ENCODE measurements around the gene TMEM213. TPM values are rescaled to one million over a fixed set of nuclear protein-coding genes. Genes with fewer than 3 reads are reported as not detected.

Gene TMEM213
- total RNA-seq, 3 donors from 2014 or later (not counting 1 experiment from before 2014, with no cell fraction given) = not detected

GRCh38 chr7:138770904-138771303 is 26.9 kb upstream of the TMEM213 start:
- 90% methylated on average over 6 of the region's 8 CpGs for WGBS (ENCODE audit: insufficient coverage)
- no peak overlapping the region for H3K27ac ChIP-seq (ENCODE audit: low read length)
- Mint-ChIP-seq H3K27ac (no peak overlapping the region), H3K4me3 (no peak overlapping the region), H3K4me1 (no peaks in the 10 kb centered on the region), H3K27me3 (ENCODE audit: low read depth in 2 of 2) (peaks cover 6 to 7% of the 10 kb centered on the region in 2 donors), H3K36me3 (no peaks in the 10 kb centered on the region), H3K9me3 (no peaks in the 10 kb centered on the region)
- intact Hi-C loops (cut with micrococcal nuclease) = no loop called here
- ATAC-seq = no peak
- no peaks in the 10 kb centered on the region for H3K36me3 ChIP-seq (ENCODE audit: control insufficient read depth, insufficient read depth, low read length)
- no peaks in the 10 kb centered on the region for H3K27me3 ChIP-seq (ENCODE audit: control insufficient read depth, insufficient read depth, low read length)
- no peaks in the 10 kb centered on the region for H3K4me1 ChIP-seq (ENCODE audit: control insufficient read depth, insufficient read depth, low read length)
- no peaks in the 10 kb centered on the region for H3K9me3 ChIP-seq (ENCODE audit: control insufficient read depth, insufficient read depth, low read length)
- no peak for DNase-seq
- no peak overlapping the region for H3K4me3 ChIP-seq (ENCODE audit: low read length)
- TF ChIP-seq, protein P1, sequence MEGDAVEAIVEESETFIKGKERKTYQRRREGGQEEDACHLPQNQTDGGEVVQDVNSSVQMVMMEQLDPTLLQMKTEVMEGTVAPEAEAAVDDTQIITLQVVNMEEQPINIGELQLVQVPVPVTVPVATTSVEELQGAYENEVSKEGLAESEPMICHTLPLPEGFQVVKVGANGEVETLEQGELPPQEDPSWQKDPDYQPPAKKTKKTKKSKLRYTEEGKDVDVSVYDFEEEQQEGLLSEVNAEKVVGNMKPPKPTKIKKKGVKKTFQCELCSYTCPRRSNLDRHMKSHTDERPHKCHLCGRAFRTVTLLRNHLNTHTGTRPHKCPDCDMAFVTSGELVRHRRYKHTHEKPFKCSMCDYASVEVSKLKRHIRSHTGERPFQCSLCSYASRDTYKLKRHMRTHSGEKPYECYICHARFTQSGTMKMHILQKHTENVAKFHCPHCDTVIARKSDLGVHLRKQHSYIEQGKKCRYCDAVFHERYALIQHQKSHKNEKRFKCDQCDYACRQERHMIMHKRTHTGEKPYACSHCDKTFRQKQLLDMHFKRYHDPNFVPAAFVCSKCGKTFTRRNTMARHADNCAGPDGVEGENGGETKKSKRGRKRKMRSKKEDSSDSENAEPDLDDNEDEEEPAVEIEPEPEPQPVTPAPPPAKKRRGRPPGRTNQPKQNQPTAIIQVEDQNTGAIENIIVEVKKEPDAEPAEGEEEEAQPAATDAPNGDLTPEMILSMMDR (IDR thresholded peaks at IDR 0.05) = no peak

DNA sequence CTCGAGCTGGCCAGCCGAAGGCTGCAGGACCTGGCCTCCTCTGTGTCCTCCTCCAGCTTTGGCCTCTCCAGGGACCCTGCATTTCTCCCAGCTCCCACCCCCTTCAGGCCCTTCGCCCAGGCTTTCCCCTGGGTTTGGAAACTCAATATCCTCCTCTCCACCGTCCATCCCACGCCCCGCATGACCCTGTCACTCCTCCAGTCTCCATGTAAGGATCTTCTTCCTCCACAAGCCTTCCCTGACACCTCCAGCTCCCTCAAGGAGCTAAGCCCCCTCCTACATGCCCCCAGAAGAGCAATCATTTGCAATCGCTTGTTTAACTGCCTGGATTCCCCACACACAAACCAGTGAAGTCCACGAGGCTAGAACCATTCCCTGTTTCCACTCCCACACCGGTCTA is 24.6 kb upstream of the TMEM213 start:
- no peaks in the 10 kb centered on the region for H3K36me3 Mint-ChIP-seq
- H3K36me3 ChIP-seq (ENCODE audit: control insufficient read depth, insufficient read depth, low read length) = no peaks in the 10 kb centered on the region
- H3K27ac Mint-ChIP-seq = no peak overlapping the region
- no peaks in the 10 kb centered on the region for H3K4me1 ChIP-seq (ENCODE audit: control insufficient read depth, insufficient read depth, low read length)
- H3K27me3 ChIP-seq (ENCODE audit: control insufficient read depth, insufficient read depth, low read length) = no peaks in the 10 kb centered on the region
- no peaks in the 10 kb centered on the region for H3K9me3 ChIP-seq (ENCODE audit: control insufficient read depth, insufficient read depth, low read length)
- H3K27me3 Mint-ChIP-seq (ENCODE audit: low read depth in 2 of 2) = peaks cover 6 to 7% of the 10 kb centered on the region in 2 donors
- no peak overlapping the region for H3K4me3 ChIP-seq (ENCODE audit: low read length)
- ATAC-seq (no peak), DNase-seq (no peak)
- WGBS (ENCODE audit: insufficient coverage) = 85% methylated on average over 9 of the region's 9 CpGs
- H3K9me3 Mint-ChIP-seq = no peaks in the 10 kb centered on the region
- H3K4me1 Mint-ChIP-seq = no peaks in the 10 kb centered on the region
- intact Hi-C loops (cut with micrococcal nuclease) = no loop called here
- TF ChIP-seq, protein P1 (IDR thresholded peaks at IDR 0.05) = no peak
- no peak overlapping the region for H3K27ac ChIP-seq (ENCODE audit: low read length)
- H3K4me3 Mint-ChIP-seq = no peak overlapping the region

DNA sequence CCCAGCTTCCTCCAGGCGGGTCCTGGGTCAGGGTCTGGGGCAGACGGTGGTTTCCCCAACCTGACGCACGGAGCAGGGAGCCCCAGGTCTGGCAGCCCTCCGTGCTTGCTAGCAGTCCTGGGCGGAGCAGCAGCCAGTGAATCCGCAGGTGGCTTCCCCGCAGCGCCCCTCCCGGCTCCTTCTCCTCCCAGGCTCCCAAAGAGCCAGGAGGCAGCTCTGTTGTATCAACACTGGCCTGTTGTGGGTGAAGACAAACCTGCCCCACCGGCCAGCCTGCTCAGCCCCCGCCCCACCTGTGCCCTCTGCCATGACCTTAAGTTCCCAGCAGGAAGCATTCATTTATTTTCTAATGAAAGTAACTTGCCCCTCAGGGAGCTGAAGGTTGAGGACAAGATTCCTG is 24.0 kb upstream of the TMEM213 start:
- Mint-ChIP-seq H3K9me3 (no peaks in the 10 kb centered on the region), H3K4me1 (no peaks in the 10 kb centered on the region), H3K4me3 (no peak overlapping the region), H3K27ac (no peak overlapping the region), H3K36me3 (no peaks in the 10 kb centered on the region), H3K27me3 (ENCODE audit: low read depth in 2 of 2) (peaks cover 6 to 7% of the 10 kb centered on the region in 2 donors)
- TF ChIP-seq, protein P1 (IDR thresholded peaks at IDR 0.05) = no peak
- no peaks in the 10 kb centered on the region for H3K4me1 ChIP-seq (ENCODE audit: control insufficient read depth, insufficient read depth, low read length)
- H3K27me3 ChIP-seq (ENCODE audit: control insufficient read depth, insufficient read depth, low read length) = no peaks in the 10 kb centered on the region
- H3K9me3 ChIP-seq (ENCODE audit: control insufficient read depth, insufficient read depth, low read length) = no peaks in the 10 kb centered on the region
- no peaks in the 10 kb centered on the region for H3K36me3 ChIP-seq (ENCODE audit: control insufficient read depth, insufficient read depth, low read length)
- 92% methylated on average over 12 of the region's 12 CpGs for WGBS (ENCODE audit: insufficient coverage)
- H3K4me3 ChIP-seq (ENCODE audit: low read length) = no peak overlapping the region
- DNase-seq (no peak), ATAC-seq (no peak)
- no peak overlapping the region for H3K27ac ChIP-seq (ENCODE audit: low read length)
- intact Hi-C loops (cut with micrococcal nuclease) = no loop called here

DNA sequence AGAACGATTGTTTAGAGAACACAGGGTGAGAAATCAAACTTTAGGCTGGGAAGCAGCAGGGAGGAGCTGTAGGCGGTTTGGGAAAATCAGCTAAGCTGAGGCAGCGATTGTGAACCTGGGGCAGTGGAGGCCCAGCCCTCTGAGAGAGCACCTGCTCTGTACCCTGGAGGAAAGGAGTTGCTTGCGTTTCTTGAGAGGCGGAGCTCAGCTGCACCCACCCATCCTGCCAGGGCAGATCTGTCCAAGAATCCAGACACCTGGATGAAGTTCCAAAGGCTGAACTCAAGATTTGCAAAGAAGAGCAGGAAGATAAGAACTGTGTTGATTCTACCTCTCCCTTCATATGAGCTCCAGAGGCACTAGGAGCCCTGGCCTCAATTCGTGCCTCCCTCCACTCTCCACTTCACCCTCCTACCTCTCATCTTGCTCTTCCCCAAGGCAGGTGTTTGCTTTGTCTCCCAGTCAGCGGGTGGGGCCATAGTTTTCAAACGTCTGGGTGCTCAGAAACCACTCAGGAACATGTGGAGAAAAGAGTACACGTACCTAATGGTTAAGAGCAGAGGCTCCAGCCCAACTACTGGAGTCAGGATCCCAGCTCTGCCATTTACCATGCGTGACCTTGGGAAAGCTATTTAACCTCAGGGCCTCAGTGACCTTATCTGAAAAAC is 21.5 kb upstream of the TMEM213 start:
- H3K4me3 Mint-ChIP-seq = no peak overlapping the region
- no peaks in the 10 kb centered on the region for H3K9me3 Mint-ChIP-seq
- no peaks in the 10 kb centered on the region for H3K36me3 Mint-ChIP-seq

More for the DNA sequence above, 21.5 kb upstream of the TMEM213 start:
- Mint-ChIP-seq H3K27me3 (ENCODE audit: low read depth in 2 of 2) (peaks cover 6 to 7% of the 10 kb centered on the region in 2 donors), H3K4me1 (no peaks in the 10 kb centered on the region), H3K27ac (no peak overlapping the region)
- ATAC-seq (no peak), DNase-seq (no peak)
- intact Hi-C loops (cut with micrococcal nuclease) = no loop called here
- no peak overlapping the region for H3K27ac ChIP-seq (ENCODE audit: low read length)
- H3K27me3 ChIP-seq (ENCODE audit: control insufficient read depth, insufficient read depth, low read length) = no peaks in the 10 kb centered on the region
- TF ChIP-seq, protein P1 (IDR thresholded peaks at IDR 0.05) = no peak
- no peak overlapping the region for H3K4me3 ChIP-seq (ENCODE audit: low read length)
- no peaks in the 10 kb centered on the region for H3K9me3 ChIP-seq (ENCODE audit: control insufficient read depth, insufficient read depth, low read length)
- H3K4me1 ChIP-seq (ENCODE audit: control insufficient read depth, insufficient read depth, low read length) = no peaks in the 10 kb centered on the region
- 82% methylated on average over 10 of the region's 10 CpGs for WGBS (ENCODE audit: insufficient coverage)
- H3K36me3 ChIP-seq (ENCODE audit: control insufficient read depth, insufficient read depth, low read length) = no peaks in the 10 kb centered on the region

Data from natural killer cell (primary cell).